Measurements from ENCODE around the gene TEX53. TPM values are rescaled to one million over a fixed set of nuclear protein-coding genes. Genes with fewer than 3 reads are reported as not detected.

The TEX53 gene
- not detected in 2 replicates for polyA plus RNA-seq

DNA sequence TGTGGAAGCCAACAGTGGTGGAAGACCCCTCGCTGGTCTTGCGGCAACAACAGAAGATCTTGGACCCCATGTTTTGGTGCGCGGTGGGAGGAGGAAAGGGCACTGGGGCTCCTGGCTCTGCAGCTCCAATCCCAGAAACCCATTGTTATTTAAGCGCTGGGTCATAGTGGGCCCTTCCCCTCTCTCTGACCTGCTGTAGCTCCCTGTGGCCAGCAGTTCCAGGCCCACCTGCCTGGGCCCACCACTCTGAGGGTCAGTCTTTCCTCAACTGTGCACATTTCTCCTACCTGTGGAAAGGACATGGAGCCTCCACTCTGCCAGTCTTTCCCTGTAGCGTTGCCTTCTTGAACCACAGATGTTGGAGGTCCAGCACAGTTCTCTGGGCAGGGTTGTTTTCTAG is at the start of gene TEX53:
Gene TEX53, minus strand, starts transcription at position 101 of the 400 bp plus-strand sequence. Its CDS starts 31 bp downstream, at position 70.

DNA sequence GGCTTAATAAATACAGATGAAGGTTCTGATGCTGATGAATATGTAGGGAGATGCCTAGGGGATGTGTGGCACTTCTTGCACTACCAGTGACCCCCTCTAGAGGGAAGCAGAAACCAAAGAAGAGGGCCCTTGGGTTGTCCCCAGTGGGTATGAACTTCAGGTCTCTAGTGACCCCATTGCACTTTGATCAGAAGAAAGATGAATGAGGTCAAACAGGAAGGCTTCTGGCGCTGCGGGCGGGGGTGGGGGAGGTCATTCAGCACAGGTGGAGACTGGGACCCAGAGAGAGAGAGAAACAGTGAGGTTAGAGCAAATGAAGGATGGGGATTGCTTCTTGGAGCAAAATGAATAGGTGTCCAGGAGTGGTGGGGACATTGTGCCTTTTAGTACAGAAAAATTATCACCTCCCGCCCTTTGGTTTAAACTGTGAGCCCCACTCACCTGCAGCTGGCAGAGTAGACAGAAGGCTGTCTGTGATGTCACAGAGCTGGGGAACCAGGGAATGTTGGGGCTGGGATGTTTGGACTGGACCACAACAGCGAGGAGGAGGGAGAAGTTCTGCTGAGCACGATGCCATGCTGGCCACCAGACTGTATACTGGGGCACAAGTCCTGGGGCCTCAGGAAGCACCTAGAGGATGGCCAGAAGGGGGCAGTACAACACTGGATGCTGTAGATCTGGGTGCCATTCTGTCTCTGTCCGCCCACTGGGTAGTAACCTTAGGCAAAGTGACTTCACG is 24.2 kb upstream of the TEX53 start, which contains the start of gene TEX48:
Gene TEX48, minus strand, starts transcription at position 599 of the 739 bp plus-strand sequence. CDS start 10,469 bp downstream, outside the sequence.

Other genes with a start within 250 kb of the TEX53 start
- gene WHRN, start 152.3 kb downstream of the TEX53 start, polyA plus RNA-seq = 2.0 TPM in 1 of 2 replicates, not detected in the other
- gene ATP6V1G1, start 70.0 kb downstream of the TEX53 start, polyA plus RNA-seq = 294 and 397 TPM in 2 replicates
- gene TMEM268, start 46.5 kb downstream of the TEX53 start, polyA plus RNA-seq = 2.7 and 7.1 TPM in 2 replicates
- gene TEX48, start 24.4 kb upstream of the TEX53 start, polyA plus RNA-seq = not detected in 2 replicates
- not detected in 2 replicates for gene TNFSF15, start 148.2 kb upstream of the TEX53 start, polyA plus RNA-seq

All from Purkinje cell (primary cell).